ENCODE data around the gene AHRR.

Gene AHRR

DNA sequence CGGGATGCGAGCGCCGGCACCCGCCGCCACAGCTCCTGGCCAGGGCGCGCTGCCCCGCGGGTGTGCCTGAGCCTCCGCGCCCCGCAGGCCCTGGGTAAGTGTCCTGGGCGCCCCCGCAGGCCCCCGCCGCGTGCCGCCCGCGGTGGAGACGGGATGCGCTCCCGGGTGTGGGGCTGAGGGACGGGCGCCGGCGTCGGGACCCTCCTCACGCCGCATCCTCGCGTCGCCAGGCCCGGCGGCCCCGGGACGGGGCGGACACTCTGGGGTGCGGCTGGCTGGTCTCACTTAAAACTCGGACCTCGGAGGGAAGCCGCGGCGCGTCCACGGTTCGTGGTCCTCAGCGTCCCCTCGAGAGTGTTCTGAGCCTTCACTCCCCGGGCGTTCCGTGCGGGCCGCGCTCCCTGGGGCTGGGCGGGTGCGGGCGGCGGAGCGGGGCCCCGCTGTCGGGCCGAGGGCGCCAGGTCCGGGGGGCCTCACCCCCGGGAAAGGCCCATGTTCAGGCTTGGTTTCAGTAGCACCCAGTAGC is 275 bp downstream of the AHRR start:
- DNase-seq: no peak

DNA sequence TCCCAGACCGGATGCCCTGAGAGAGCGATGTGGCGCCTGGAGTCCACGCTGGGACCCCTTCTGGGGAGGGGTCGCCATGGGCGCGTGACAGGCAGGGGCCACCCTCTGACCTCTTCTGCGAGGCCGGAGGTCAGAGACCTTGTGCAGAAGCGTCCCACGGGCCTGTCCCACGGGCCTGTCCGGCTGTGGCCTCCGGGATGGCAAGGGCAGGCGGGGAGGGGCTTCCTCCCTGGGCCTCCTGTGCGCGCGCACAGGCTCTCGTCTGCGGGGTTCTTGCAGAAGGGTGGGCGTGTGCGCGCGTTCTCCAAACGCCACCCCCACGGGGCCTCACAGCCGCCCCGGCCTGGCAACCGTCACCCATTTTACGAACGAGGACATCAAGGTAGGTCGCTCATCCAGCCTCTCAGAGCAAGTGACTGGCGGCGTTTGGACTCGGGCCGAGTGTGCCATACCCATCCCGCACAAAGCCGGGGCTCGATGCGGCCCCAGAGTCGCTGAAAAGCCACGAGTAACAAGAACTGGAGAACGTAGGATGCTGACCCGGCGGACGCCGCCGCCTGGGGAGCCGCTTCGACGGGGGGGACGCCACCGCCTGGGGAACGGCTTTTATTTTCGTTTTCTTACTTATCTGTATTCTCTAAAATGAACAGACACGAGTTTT is 897 bp downstream of the AHRR start:
- DNase-seq: no peak

DNA sequence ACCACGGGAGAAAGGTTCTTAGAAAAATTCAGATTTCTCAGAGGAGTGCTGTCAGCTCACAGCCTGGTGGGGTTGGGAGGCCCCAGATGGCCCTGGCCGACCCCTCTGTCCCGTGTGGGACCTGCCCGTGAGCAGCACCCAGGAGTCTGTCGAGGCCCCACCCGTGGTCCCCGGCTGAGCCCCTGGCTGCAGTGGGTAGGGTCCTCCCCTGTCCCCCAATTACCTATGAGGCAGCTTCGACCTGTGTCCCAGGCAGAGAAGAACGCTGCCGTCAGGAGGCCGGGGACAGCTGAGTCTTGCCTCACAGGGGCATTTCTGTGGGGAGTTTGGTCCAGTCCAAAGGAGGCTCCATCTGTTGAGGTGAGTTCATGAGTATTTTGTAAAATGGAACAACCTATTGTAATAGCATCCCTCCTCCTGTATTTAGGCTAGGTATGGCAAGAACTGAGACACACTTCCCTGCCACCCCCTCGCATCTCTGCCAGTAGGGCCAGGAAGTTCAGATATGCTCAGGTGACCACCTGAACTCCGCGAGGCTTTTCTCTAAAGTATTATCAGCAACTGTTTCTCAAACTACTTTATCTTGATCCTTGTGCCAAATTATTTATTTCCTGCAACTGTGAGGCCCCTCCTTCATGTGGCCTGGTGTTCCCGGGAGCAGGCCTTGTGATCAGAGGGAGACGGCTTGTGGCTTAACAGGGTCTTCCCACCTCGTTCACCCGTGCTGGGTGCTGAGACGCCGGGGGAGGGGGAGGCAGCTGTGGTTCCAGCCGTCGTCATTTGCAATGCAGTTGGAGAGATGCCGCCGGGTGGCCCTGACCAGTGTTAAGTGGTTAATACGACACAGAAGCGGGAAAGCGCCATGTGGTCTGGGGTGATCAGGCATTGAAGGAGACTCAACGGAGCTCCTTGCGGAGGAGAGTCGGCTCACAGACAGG is 1.7 kb downstream of the AHRR start:
- DNase-seq: no peak

DNA sequence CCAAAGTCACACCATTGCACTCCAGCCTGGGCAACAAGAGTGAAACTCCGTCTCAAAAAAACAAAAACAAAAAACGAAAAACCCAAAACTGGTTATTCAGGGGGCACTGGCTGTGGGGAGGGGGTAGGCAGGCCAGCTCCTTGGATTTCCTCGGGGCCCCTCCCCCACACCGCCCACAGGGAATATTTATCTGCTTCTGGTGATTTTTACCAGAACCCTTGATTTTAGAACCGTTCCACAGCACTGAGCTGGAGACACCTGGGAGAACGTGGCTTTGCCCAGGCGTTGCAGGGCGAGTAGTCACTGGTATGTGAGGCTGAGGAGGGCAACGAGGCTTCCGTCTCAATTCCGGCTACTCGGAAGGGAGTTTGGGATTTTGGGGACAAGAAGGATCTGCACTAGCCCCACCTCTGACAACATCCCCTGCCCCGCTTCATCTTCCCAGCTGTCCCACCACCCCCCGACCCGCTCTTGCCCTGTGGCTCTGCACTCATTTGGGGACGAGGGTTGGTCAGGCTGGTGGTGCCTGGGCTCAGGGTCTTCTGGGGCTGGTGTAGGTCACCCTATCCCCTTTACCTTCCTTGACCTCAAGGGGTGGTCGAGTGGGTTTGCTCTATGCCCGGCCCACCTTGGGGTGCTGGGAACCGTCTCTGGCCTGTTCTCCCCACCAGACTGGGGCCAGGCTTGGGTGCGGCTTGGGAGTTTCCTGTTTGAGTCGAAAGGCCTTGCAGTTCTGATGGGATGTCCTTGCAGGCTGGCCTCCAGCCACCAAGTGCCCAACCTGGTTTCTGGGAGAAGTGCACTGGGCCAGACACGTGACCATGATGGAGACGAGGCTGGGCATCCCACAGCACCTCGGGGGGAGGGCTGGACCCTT is 3.5 kb downstream of the AHRR start:
- no peak for DNase-seq

DNA sequence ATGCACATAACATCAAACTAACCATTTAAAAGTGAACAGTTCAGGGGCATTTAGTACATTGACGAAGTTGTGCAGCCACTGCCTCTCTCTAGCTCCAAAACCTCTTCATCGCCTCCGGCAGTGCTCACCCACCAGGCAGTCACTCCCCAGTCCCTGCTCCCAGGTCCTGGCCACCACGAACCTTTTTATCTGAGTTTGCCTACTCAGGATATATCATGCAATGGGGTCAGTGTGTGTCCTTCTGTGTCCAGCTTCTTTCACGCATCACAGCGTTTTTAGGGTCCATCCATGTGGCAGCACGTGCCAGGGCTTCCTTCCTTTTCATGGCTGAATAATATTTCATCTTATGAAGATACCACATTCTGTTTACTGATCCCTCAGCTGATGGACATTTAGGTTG is 4.6 kb downstream of the AHRR start:
- no peak for DNase-seq

DNA sequence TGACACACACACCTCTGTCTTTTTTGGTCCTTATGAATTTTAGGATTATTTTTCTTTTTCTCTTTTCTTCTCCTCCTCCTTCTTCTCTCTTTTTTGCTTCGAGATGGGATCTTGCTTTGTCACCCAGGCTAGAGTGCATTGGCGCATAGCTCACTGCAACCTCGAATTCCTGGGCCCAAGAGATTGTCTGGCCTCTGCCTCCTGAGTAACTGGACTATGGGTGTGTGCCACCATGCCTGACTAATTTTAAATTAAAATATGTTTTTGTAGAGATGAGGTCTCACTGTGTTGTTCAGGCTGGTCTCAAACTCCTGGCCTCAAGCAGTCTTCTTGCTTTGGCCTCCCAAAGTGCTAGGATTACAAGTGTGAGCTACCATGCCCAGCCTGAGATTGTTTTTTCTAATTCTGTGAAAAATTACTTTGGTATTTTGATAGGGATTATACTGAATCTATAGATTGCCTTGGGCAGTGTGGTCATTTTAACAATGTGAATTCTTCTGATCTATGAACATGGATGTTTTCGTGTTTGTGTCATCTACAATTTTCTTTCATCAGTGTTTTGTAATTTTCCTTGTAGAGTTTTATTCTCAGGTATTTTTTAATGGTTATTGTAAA is 7.7 kb downstream of the AHRR start:
- DNase-seq: no peak

DNA sequence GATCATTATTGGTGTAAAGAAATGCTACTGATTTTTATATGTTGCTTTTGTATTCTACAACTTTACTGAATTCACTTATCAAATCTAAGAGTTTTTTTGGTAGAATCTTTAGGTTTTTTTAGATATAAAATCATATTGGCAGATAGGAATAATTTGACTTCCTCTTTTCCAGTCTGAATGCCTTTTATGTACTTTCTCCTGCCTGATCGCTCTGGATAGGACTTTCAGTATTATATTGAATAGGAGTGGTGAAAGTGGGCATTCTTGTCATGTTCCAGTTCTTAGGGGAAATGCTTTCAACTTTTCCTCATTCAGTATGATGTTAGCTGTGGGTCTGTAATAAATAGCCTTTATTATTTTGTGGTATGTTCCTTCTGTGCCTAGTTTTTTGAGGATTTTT is 8.3 kb downstream of the AHRR start:
- no peak for DNase-seq

DNA sequence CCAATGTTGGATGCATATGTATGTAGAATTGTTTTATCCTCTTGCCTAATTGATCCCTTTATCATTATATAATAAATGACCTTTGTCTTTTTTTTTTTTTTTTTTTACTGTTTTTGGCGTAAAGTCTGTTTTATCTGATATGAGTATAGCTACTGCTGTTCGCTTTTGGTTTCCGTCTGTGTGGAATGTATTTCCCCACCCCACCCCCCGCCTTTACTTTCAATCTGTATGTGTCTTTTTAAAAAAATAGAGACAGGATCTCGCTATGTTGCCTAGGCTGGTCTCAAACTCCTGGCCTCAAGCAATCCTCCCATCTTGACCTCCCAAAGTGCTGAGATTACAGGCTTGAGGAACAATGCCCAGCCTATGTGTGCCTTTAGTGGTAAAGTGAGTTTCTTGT is 11.3 kb downstream of the AHRR start:
- no peak for DNase-seq

DNA sequence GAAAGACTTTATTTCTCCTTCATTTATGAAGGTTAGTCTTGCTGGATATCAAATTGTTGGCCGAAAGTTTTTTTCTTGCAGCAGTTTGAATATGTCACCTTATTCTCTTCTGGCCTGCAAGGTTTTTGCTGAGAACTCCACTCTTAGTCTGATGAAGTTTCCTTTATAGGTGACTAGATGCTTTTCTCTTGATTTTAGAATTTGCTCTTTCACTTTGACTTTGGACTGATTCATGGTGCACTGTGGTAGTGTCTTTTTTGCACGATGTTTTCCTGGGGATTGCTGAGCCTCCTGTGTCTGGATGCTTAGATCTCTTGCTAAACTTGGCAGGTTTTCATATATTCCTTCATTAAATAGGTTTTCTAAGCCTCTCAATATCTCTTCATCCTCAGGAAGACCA is 12.4 kb downstream of the AHRR start:
- no peak for DNase-seq

DNA sequence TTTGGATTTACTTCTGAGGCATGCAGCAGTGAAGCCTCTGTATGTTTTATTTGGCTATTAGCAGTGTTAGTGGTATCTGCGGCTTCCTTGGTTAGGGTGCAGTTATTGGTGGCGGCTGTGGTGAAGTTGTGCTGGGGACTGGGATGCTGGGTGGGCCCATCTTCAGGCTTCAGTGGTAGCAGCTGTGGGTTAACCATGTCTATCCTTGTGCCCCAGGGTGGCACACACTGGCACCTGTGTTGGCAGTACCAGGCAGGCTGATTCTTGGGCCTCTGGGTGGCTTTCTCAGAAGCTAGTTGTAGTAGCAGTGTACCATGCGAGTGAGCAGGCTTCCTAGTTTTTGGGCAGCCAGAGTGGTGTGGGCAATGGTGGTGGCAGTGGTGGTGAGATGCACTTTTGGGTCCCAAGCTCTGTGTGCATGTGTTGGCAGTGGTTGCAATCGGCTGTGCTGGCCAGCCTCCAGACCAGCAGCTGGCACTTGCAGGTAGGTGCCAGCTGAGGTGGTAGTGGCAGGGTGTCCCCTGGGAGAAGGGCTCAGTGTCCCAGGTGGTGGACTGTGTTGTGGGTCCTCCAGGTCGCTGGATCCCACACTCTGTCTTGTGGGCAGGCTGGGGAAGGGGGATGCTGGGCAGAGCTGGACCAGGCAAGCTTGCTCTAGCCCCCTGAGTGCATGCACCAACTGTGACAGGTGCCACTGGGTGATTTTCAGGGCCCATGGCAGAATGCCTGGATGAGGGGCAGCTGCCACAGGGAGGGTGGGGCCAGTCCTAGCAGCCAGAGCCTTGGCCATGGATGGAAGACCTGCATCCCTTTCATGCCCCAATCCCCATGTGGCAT is 13.6 kb downstream of the AHRR start:
- peak; percentile 43 for DNase-seq

DNA sequence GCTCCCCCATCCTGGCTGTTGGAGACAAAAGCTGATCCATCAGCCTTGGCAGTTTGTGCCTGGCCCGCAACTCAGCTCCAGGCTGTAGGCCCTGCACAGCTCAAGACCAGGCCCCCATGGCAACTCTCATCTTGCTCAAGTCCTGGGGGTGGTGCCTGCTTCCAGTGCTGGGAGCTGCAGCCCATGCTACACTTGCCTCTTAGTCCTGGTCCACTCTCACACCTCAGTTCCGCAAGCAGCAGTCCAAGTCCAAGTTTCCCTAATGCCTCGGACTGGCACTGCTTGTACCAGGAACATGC is 14.2 kb downstream of the AHRR start:
- no peak for DNase-seq

DNA sequence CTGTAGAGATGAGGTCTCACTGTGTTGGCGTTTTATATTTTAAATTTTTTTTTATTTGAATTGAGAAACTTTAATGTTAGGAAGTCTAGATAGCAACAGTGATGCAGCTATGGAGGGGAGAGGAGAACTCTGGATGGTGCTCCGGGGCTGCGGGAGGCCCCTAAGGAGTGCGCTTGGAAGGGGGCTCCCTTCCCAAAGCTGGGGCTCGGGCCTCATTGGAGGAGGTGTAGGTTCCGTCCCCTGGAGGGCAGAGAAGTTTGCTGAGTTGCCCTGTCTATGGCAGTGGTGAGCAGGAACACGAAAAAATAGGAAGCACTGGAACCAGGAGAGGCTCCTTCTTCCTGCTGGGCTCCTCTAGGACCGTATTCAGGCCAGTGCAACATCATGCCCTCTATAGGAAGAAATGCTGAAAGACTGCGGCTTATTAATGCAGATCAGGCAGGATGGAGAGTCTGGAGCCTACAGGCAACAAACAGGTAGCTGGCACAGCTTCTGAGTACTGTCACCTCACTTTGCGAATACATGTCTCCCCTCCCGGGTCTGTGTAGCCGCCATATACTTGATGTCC is 16.1 kb downstream of the AHRR start:
- DNase-seq: no peak

DNA sequence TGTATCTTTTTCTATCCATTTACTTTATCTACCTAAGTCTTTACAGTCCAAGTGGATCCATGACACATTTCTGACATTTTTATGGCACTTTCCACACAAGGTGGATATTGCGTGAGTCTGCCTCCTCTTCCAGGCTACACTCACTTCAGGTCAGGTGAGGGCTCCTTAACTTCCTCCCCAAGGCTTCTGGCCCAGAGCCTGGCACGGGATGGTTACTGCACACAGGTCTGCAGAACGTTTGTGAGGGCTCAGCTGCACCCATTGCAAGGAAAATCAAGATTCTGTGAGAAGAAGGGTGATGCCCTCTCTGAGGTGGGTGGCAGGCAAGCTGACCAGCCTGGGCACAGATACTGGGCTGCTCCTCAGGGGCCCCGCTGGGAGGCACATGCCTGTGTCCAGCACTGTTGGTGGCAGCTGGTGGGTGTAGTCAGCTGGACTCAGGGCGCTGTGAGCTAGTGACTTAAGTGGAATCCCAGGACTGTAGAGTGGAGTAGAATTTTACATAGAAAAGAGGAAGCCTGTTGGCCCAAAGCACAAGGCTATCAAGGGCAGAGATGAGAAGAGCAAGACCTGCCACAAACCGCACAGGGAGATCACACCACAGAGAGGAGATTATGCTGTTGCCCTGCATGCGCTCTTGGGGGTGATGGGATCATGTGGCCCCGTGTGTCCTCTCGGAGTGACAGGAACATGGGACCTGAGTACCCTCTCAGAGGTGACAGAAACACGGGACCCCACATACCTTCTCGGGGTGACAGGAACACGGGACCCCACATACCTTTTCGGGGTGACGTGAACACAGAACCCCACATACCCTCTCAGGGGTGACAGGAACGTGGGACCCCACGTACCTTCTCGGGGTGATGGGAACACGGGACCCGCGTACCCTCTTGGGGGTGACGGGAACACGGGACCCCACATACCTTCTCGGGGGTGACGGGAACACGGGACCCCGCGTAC is 21.3 kb downstream of the AHRR start:
- DNase-seq: no peak

DNA sequence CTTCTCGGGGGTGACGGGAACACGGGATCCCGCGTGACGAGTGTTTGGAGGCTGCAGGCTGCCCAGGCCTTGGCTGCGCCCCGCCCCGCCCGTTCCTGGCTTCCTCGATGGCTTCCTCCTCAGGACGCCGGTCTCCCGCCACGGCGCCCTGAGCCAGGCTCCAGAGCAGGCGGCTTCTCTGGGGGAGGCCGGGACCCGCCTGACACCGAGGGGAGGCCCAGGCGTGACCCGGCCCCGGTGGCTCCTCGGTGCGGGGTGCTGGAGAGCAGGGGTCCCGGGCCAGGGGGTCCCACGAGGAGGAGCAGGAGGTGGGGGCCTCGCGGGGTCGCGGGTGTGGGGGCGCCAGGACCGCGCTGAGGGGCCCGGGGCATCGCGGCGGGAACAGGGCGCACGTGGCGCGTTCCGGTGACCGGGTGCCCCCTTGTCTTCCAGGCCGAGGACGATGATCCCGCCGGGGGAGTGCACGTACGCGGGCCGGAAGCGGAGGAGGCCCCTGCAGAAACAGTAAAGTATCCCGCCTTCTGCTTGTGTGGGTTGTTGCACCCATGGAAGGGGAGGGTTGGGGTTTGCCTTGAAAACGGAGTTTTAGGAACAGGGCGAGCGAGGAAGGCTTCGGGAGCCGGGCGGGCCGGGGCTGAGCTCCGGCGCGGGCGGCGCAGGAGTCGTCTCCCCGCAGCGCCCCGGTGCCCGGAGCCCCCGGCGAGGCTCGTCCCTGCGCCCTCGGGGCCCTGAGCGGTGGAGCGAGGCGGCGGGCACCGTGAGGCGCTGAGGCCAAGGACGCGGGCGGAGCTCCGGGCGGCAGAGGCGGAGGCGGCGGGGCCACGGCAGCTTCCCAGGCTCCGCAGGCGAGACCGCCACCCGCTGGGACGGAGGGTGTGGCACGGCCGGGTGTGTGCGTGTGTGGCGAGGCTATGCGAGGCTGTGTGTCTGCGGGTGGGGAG is 22.2 kb downstream of the AHRR start:
- DNase-seq: peak; percentile 22

DNA sequence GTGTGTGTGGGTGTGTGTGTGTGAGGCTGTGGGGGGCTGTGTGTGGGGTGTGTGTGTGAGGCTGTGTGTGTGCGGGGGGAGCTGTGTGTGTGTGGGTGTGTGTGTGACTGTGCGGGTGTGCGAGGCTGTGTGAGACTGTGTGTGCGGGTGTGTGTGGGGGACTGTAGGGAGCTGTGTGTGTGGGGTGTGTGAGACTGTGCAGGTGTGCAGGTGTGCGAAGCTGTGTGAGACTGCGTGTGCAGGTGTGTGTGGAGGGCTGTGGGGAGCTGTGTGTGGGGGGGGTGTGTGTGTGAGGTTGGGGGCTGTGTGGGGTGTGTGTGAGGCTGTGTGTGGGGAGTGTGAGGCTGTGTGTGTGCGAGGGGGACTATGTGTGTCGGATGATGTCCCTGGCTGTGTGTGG is 23.2 kb downstream of the AHRR start:
- no peak for DNase-seq

DNA sequence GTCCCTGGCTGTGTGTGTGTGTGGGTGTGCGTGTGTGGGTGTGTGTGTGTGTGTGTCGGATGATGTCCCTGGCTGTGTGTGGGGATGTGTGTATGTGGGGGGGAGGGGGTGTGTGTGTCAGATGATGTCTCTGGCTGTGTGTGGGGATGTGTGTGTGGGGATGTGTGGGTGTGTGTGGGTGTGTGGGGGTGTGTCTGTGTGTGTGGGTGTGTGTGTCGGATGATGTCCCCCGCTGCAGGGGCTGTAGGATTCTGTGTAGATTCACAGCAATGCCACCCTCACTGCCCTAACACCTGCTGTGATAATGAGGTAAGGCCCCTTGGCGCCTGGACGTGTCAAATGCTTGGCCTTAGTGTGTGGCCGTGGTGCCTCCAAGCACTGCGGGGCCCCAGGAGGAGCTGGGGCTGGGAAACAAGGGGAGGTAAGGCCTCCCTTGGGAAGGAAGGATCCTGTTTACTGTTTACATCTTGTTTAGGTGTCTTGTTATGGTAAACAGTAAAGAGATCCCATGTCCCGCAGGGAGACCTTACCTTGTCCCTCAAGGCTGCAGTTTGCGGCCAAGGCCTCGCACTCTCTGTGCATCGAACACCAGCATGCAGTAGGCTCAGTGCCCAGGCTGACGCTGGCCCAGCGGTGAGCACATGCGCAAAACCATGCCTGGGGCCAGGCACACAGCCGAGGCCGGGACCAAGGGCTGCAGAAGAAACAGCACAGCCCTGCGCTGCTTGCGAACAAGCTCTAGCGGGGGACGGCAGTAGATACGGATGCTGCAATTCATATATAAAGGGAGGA is 24.1 kb downstream of the AHRR start:
- no peak for DNase-seq

DNA sequence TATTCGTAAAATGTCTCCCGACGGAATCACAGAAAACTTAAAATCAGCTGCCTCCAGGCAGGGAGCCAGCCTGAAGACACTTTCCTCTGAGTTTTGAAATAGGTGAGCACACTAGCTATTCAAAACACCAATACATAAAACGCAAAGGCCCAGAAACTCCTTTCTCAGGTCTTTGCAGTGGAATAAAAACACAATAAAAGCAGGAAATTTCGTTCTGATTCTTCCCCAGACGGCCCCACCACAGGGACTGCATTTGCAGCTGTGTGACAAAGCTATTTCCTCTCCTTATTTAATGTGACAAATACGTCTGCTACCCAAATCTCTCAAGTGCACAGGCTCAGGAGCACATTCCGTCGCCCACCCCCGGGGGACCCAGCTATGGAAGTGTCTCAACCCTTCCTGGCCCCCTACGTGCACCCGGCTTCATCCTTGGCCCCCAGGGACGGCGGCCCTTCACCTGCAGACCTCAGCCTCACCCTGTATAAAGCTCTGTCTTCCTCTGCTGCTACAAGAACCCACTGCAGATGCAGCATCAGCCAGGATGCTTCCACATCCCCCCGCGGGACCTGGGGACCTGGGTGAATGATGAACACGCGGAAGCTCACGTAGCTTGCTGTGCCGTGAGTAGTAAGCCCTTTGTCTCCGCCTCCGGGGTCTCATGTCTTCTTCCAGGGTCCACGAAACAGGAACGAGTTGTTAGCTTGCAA is 24.9 kb downstream of the AHRR start:
- no peak for DNase-seq
